Measurements from ENCODE around the gene HSD11B2. TPM values are rescaled to one million over a fixed set of nuclear protein-coding genes. Genes with fewer than 3 reads are reported as not detected.

Gene HSD11B2
- total RNA-seq, 2 experiments from 2014 or later, result not detected

- CTCF ChIA-PET (ENCODE audit: unreplicated experiment), result no interaction called here
- intact Hi-C loops (cut with micrococcal nuclease; ENCODE audit: unreplicated experiment), result no loop called here
- no peaks in the 10 kb centered on the region for H3K9me3 ChIP-seq (ENCODE audit: low read length)
- H3K4me3 ChIP-seq (ENCODE audit: low read depth, low read length, poor library complexity, severe bottlenecking), result no peak overlapping the region
- no peak for TF ChIP-seq CTCF (conservative IDR thresholded peaks at IDR 0.05; ENCODE audit: low read length)
- no peak for TF ChIP-seq EZH2phosphoT487 (IDR thresholded peaks at IDR 0.05; ENCODE audit: borderline replicate concordance, low read depth, low read length)
- no peaks in the 10 kb centered on the region for H3K79me2 ChIP-seq (ENCODE audit: insufficient read depth, low read depth, low read length)
- no peak for DNase-seq (ENCODE audit: low spot score)
- no peak overlapping the region for H3K27ac ChIP-seq (ENCODE audit: low read depth, low read length, poor library complexity, severe bottlenecking)
- H3K4me1 ChIP-seq (ENCODE audit: insufficient read depth, low read length, poor library complexity, severe bottlenecking), result peaks cover 4% of the 10 kb centered on the region
- H3K9me2 ChIP-seq (ENCODE audit: insufficient read depth, low read length), result no peaks in the 10 kb centered on the region
- no peaks in the 10 kb centered on the region for H3K36me3 ChIP-seq (ENCODE audit: insufficient read depth, low read length)
- H3K4me2 ChIP-seq (ENCODE audit: low read length), result no peak overlapping the region
- POLR2A ChIA-PET, result interaction anchor here (1.0 kb wide), 1 partner anchor 80 kb away, joined by 6 read pairs; no protein-coding TSS in a partner anchor
- H4K20me1 ChIP-seq (ENCODE audit: insufficient read depth, low read length), result no peaks in the 10 kb centered on the region; the same call in 1 of the 2 replicates
- BruUV-seq (replicated peaks), result no TSS peak
- H2AFZ ChIP-seq (ENCODE audit: low read length), result no peak overlapping the region
Measured at GRCh38 chr16:67460961-67461360, 30.0 kb downstream of the HSD11B2 start.

- Histone ChIP-seq H3K9me3 (ENCODE audit: low read length) (no peaks in the 10 kb centered on the region), H3K4me2 (ENCODE audit: low read length) (no peak overlapping the region), H4K20me1 (ENCODE audit: insufficient read depth, low read length) (no peaks in the 10 kb centered on the region; the same call in 1 of the 2 replicates), H3K36me3 (ENCODE audit: insufficient read depth, low read length) (no peaks in the 10 kb centered on the region), H3K27ac (ENCODE audit: low read depth, low read length, poor library complexity, severe bottlenecking) (no peak overlapping the region), H2AFZ (ENCODE audit: low read length) (no peak overlapping the region), H3K4me3 (ENCODE audit: low read depth, low read length, poor library complexity, severe bottlenecking) (no peak overlapping the region), H3K9me2 (ENCODE audit: insufficient read depth, low read length) (no peaks in the 10 kb centered on the region), H3K4me1 (ENCODE audit: insufficient read depth, low read length, poor library complexity, severe bottlenecking) (peaks cover 4% of the 10 kb centered on the region), H3K79me2 (ENCODE audit: insufficient read depth, low read depth, low read length) (no peaks in the 10 kb centered on the region)
- TF ChIP-seq CTCF (conservative IDR thresholded peaks at IDR 0.05; ENCODE audit: low read length) (no peak), EZH2phosphoT487 (IDR thresholded peaks at IDR 0.05; ENCODE audit: borderline replicate concordance, low read depth, low read length) (no peak)
- no TSS peak for BruUV-seq (replicated peaks)
- ChIA-PET POLR2A (no interaction called here), CTCF (ENCODE audit: unreplicated experiment) (no interaction called here)
- DNase-seq (ENCODE audit: low spot score), result no peak
- intact Hi-C loops (cut with micrococcal nuclease; ENCODE audit: unreplicated experiment), result no loop called here
Measured at GRCh38 chr16:67461600-67462278, 30.8 kb downstream of the HSD11B2 start.

GRCh38 chr16:67462279-67462655, 31.3 kb downstream of the HSD11B2 start:
- intact Hi-C loops (cut with micrococcal nuclease; ENCODE audit: unreplicated experiment), result no loop called here
- Histone ChIP-seq H3K27ac (ENCODE audit: low read depth, low read length, poor library complexity, severe bottlenecking) (no peak overlapping the region), H3K4me3 (ENCODE audit: low read depth, low read length, poor library complexity, severe bottlenecking) (no peak overlapping the region), H4K20me1 (ENCODE audit: insufficient read depth, low read length) (no peaks in the 10 kb centered on the region; the same call in 1 of the 2 replicates), H3K36me3 (ENCODE audit: insufficient read depth, low read length) (no peaks in the 10 kb centered on the region), H3K9me2 (ENCODE audit: insufficient read depth, low read length) (no peaks in the 10 kb centered on the region), H2AFZ (ENCODE audit: low read length) (no peak overlapping the region), H3K79me2 (ENCODE audit: insufficient read depth, low read depth, low read length) (no peaks in the 10 kb centered on the region), H3K9me3 (ENCODE audit: low read length) (no peaks in the 10 kb centered on the region), H3K4me1 (ENCODE audit: insufficient read depth, low read length, poor library complexity, severe bottlenecking) (peaks cover 4% of the 10 kb centered on the region), H3K4me2 (ENCODE audit: low read length) (no peak overlapping the region)
- POLR2A ChIA-PET, result no interaction called here
- CTCF ChIA-PET (ENCODE audit: unreplicated experiment), result interaction anchor here (0.6 kb wide), 1 partner anchor 435 kb away, joined by 4 read pairs; no protein-coding TSS in a partner anchor
- TF ChIP-seq EZH2phosphoT487 (IDR thresholded peaks at IDR 0.05; ENCODE audit: borderline replicate concordance, low read depth, low read length) (no peak), CTCF (conservative IDR thresholded peaks at IDR 0.05; ENCODE audit: low read length) (no peak)
- BruUV-seq (replicated peaks), result no TSS peak
- no peak for DNase-seq (ENCODE audit: low spot score)

Measured in OCI-LY7 (cell line).